GM18870 (cell line): ENCODE data around the gene BAG3.

Experiments used
- ATAC-seq: cut with Tn5 transposase; IDR thresholded peaks from one replicate; pipeline ENCODE4 v1.9.1; 2021; ENCODE audit warnings: moderate library complexity; ENCODE audit not compliant: unreplicated experiment

Gene BAG3

DNA sequence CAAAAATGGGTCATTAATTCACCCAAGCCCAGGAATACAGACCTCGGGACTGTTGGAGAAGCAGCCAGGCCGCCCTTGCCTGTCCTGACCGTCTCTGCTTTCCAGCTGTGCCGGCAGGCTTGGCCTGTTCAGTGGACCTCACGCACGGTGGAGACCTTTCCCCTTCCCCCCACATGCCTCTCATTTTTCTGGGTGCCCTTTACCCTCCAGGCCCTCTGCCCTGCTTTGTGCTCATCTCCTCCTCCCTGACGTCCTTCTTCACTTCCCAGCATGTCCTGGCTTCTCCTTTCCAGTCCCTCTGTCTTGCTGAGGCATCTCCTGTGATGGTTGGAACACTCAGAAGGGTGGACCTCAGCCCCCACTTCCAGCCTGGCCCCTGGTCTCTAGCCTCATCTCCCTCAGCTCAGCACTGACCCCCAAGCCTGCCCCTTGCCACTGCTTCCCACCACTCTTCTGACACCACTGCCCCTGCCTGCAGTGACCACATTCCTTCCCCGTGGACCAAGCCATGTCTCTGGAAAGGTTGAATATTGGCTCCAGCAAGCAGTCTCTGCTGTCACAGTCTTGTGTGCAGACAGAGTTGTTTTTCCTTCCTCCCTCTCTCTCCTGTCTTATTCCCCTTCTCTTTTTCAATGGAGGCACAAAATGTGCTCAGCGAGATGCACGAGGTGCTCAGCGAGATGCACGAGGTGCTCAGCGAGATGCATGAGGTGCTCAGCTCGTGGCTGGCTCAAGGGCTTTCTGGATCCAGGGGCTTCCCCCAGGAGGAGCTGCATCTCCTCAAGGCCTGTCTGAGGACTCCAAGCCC, 14.9 kb downstream of the BAG3 start:
- no peak for ATAC-seq

DNA sequence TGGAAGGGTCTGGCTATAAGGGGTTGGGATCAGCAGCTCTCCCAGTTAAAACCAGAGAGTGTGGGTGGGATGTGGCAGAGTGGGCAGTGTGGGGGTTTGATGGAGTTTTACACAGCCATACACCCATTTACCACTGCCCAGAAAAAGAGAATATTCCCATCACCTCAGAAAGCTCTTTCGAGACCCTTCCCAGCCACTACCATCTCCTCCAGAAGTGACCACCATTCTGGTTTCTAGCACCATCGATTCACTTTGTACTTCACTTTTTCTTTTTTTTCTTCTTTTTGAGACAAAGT, 15.5 kb downstream of the BAG3 start:
- ATAC-seq, result no peak

DNA sequence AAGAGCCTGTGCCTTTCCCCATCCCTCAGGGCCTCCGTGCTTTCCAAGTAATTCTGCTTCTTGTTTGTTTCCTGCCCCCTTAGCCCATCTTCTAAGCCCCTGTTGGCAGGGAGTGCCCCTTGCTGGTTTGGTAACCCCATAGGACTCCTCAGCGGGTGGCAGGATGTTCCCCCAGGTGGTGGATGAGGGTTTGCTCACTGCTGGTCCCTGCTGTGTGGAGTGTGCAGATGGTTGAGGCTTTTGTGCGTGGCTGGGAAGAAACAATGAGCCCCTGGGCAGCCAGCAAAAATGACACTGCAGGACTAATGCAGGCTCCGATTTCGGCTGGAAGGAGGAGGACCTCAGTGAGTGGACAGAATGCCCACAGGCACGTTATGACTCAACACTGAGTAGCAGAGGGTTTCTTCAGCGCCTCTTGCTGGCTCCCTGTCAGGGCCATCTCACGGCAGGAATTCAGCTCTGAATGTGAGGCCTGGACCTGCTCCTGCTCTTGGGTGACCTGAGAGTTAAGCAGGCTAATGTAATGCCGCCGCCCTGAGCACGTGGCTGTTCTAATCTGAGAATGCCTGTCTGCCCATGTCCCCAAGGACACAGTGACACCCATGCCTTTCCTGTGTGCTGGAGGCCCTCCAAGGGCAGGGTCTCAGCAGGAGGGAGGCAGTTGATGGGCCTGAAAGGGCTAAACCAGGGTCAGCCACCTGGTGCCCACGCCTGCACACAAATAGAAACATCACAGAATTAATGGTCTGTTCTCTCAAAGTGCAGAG, 16.6 kb downstream of the BAG3 start:
- ATAC-seq, result no peak

DNA sequence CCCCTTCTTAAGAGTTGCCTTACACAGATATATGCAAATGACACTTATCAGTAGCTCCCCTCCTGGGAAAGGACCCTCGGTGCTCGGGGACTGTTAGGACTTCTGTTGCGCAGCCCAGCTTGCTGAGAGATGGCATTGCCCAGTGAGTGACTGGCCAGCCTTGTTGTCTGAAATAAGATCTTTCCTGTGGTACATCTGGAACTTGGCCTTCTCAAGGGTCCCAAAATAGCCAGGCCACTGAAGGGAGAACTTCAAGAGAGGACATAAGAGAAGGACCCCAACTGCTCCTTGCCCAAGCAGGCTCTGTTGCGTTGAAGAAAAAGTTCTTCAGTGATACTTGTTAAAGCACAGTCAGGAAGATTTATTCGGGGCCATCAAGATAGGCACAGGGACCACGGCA, 17.3 kb downstream of the BAG3 start:
- ATAC-seq, result no peak

DNA sequence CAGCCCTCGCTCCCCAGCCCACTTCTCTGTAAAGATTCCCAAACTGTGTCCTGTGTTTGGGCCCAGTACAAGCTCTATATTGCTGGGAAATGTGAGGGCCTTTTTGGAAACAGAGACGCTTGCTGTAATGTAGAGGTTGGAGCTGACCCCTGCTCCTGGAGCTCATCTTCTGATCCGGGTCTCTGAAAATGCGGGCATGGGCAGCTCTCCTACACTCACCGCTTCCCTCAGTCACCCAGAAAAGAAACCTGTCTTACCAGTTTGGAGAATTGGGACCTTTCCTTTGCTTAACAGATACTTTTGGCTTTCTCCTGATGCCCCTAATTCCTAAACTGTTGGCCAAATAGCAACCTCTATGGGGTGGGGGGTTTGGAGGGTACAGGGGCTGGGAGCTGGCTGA, 18.2 kb downstream of the BAG3 start:
- no peak for ATAC-seq

DNA sequence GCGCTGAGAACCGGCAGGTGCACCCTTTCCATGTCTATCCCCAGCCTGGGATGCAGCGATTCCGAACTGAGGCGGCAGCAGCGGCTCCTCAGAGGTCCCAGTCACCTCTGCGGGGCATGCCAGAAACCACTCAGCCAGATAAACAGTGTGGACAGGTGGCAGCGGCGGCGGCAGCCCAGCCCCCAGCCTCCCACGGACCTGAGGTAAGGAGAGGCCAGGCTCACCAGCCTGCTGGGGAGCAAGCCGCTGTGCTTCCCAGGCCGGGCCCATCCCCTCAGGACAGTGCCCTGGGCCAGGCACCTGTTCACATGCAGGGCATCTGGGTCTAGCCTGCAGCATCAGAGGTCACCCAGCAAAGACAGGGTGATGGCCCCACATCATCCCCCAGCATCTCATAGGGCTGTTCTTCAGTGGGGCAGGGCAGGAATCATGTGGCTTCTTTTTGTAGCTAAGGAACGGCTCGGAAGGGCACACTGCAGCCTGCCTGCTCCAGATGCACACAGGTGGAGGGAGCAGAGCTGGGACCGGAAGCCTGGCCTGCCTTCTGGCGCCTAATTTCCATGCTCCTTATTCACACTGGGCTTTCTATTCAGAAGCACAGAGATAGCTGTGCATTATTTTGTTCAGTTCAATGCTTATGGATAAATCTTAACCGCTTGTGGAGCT, 18.9 kb downstream of the BAG3 start:
- no peak for ATAC-seq

DNA sequence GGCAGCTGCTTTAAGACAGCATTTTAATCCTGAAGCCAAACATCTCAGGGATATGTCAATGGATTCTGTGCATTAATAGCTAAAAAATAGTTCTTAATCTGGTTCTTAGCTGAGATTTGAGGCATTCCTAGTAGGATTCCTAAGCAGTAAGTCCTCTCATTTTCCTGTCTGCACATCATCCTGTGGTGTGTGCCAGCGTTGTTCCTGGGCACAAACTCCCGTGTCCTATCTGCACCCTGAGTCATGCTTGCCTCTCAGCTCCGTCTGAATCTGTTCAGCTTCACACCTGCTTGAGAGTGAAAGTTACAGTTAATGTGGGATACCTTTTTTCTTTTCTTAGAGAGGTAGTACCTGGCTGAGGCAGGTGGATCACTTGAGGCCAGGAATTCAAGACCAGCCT, 19.5 kb downstream of the BAG3 start:
- ATAC-seq, result no peak

DNA sequence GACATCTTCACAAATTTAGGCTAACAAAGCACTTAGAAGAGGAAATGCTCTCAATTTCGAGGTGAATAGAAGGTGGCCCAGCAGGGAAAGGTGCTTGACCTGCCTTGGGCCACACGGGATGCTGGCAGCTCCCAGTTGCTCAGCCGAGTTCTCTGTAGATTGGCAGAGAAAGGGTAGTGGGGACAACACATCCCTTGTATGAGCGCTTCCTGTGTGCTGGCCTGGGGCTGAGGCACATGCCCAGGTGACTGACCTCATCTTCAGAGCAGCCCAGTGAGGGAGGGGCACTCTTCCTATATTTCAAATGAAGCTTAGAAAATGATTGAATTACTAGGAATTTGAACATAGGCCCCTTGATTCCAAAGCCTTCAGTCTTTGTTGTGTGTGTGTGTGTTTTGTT, 20.2 kb downstream of the BAG3 start:
- no peak for ATAC-seq

DNA sequence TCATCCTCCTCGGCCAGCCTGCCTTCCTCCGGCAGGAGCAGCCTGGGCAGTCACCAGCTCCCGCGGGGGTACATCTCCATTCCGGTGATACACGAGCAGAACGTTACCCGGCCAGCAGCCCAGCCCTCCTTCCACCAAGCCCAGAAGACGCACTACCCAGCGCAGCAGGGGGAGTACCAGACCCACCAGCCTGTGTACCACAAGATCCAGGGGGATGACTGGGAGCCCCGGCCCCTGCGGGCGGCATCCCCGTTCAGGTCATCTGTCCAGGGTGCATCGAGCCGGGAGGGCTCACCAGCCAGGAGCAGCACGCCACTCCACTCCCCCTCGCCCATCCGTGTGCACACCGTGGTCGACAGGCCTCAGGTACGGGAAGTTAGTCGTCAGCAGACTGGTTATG, 21.1 kb downstream of the BAG3 start:
- no peak for ATAC-seq

DNA sequence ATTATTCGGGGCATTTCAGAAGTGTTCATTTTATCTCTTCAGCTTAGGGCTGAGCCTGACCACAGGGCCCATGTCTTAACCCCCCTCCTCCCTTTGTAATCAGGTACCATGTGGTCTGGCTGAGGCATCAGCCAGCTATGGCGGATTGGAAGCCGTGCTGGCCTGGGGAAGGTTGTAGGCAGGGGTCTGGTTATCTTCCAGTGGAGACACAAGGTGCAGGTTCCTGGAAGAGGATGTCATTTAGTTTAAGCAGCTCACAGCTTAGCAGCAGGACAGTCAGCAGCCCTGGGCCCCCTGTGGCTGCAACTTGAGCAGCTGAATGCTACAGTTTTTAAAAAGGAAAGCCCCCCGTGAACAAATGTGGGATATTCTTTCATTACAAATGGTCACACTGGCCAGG, 22.1 kb downstream of the BAG3 start:
- ATAC-seq, result no peak

DNA sequence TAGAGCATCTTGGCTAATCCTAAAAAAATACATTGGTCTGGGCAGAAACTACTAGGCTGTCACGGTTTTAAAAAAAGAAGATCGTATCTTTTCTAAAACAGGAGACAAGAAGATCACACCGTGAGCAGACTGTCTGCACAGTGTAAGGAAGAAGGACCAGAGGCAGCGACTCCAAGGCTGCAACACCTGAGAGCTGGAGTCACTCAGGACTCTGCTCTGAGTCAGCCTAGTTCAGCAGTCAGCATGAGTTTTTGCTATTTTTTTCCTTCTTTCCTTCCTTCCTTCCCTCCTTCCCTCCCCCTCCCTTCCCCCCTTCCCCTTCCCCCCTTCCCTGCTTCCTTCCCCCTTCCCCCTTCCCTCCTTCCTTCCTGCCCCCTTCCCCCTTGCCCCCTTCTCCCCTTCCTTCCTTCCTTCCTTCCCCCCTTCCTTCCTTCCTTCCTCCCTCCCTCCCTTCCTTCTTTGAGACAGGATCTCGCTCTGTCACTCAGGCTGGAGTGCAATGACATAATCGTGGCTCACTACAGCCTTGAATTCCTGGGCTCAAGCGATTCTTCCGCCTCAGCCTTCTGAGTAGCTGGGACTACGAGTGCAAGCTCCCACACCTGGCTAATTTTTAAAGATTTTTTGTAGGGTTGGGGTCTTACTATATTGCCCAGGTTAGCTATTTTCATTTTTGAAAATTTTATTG, 24.4 kb downstream of the BAG3 start:
- ATAC-seq, result no peak

DNA sequence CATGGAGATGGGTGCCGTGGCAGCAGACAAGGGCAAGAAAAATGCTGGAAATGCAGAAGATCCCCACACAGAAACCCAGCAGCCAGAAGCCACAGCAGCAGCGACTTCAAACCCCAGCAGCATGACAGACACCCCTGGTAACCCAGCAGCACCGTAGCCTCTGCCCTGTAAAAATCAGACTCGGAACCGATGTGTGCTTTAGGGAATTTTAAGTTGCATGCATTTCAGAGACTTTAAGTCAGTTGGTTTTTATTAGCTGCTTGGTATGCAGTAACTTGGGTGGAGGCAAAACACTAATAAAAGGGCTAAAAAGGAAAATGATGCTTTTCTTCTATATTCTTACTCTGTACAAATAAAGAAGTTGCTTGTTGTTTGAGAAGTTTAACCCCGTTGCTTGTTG, 25.9 kb downstream of the BAG3 start:
- ATAC-seq, result no peak

DNA sequence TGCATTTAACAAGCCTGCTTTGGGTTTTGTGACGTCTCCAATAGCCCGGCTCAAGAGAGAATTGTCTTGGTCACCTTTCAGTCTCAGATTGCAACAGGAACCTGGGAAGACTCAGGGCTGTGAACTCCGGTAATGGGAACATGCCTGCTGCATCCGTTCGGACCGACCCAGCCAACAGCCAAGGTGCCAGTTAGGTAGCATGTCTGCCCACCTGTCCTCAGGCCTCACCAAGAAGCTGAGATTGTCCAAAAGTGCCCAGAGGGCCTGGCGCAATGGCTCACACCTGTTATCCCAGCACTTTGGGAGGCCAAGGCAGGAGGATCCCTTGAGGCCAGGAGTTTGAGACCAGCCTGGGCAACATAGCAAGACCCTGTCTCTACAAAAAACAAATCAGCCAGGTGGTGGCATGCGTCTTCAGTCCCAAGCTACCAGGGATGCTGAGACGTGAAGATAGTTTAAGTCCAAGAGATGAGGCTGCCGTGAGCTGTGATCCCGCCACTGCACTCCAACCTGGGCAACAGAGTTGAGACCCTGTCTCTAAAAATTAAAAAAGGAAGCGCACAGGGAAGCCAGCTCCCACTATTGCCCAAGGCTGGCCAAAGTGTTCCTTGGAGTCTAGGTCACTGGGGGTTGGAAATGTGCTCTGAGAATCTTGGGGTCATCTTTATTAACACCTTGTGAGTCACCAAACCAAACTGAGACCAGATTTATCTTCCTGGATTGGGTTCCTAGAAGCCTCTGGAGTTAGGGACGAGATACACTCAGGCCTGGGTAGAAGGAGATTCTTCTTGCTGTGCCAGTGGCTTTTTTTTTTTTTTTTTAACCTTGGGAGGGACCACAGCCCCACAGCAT, 26.9 kb downstream of the BAG3 start:
- no peak for ATAC-seq

DNA sequence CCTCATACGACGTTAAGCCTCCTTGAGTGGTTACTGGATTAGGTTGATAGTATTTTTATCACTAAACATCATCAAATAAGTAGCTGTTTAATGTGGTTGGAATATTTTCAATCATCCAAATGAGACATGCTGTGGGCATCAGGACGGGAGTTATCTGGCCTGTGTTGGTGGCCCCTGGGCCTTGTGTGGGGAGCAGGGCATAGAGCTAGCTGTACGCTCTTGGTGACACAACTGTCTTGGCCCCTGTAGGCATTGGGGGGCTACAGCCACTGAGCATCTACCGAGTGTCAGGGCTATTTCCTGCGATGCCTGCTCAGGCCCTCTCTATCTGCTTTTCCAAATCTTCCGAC, 28.3 kb downstream of the BAG3 start:
- ATAC-seq, result no peak

DNA sequence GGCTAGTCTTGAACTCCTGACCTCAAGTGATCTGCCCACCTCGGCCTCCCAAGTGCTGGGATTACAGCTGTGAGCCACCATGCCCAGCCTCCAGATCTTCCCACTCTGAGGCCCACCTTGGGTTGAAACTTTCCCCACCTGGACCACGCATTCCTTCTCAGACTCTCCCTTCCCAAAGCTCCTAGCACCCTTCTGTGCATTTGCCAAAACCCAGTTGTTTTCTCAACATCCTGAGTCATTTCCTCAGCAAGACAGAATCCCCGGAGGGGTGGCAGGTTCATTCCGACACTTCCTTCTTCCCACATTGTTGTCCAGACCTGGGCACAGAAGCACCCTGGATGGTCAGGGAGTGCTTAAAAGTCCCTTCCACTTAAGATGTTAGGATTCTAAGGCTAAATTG, 28.9 kb downstream of the BAG3 start:
- ATAC-seq, result no peak

DNA sequence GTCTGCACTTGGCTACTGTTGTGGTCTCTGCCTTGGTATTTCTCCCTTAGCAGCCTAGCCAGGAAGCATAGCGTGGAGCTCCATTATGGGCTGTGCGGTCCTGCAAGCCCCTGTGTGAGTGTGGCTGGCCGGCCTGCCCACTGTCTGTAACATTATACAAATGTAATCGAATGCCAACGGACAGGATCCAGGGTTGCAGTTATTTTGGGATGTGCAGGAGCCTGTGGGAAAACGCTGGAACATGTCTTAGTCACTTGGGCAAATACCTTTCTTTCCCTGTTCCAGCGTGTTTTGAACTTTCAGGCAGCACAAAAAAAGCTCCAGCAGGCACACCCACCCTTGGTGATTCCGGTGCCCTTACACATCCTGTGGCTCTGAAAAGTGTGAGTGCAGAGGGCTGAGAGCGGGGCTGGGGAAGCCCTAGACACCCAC, 29.5 kb downstream of the BAG3 start:
- no peak for ATAC-seq

DNA sequence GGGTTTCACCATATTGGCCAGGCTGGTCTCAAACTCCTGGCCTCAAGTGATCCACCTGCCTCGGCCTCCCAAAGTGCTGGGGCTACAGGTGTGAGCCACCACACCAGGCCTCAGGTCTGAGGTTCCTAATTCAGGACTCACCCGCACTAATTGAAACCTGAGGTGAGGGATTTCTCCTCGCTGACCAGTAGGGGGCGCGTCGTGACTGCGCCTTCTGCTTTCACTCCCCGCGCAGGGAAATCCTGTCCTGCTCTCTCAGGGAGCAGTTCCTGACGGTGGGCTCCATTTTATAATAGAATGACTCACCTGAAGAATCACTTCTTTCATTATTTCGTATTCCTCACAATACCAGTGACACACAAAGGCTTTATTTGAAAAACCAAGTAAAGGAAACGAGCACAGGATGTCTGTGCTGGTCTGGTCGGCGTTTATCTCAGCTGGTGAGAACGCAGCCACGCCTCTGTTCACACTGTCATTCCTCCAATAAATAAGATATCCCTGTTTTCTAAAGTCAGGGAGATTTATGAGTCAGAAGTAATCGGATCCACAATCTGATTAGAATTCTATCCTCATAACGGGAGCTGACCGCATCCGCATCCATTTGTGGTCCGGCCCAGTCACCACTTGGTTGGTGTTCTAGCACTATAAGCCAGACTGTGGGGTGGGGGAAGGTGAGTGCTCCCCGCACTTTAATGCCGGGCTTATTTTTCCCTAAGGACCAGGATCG, 35.4 kb downstream of the BAG3 start:
- no peak for ATAC-seq

DNA sequence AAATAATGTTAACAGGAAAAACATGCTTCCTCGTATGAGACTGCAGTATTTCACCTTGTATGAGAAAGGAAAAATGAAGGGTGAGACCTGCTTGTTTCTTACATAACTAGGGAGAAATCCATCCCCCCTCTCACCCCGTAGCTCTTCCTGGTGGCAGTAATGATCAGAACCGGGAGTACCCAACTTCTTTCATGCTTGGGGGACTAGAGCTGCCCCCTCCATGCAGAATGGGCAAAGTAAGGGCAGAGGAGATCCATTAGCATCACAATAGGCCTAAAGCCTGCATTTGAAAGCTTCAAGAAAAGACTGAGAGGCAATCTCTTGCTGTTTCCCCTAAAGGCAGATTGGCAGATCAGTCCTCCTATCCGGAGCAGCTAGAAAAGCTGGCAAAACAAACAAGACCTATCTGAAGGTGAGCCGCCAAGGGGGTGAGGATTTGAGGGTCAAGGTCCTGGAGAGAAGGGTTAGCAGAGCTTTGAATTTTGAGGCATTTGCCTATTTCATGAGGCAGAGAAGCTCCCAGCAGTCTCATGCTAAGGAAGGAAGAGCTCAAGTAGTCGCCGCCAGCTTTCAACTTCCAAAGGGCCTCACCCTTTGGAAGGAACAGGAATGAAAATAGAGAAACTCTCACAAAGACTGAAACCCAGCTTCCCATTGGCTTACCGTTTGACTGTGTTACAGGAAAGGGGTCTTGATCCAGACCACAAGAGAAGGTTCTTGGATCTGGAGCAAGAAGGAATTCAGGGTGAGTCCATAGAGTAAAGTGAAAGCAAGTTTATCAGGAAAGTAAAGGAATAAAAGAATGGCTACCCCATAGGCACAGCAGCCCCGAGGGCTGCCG, 36.2 kb downstream of the BAG3 start:
- no peak for ATAC-seq

DNA sequence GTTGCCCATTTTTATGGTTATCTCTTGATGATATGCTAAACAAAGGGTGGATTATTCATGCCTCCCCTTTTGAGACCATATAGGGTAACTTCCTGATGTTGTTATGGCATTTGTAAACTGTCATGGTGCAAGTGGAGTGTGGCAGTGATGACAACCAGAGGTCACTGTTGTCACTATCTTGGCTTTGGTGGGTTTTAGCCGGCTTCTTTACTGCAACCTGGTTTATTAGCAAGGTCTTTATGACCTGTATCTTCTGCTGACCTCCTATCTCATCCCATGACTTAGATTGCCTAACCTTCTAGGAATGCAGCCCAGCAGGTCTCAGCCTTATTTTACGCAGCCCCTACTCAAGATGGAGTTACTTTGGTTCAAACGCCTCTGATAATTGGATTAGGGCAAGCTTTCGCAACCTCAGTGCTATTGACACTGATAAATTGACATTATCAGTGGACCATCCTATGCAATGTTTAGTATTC, 36.9 kb downstream of the BAG3 start:
- no peak for ATAC-seq
